BJ (cell line): Measurements from ENCODE around the gene NIN. TPM values are rescaled to one million over a fixed set of nuclear protein-coding genes. Genes with fewer than 3 reads are reported as not detected.

Source experiments
- CTCF ChIA-PET: fragments of 350-600 bp; formaldehyde crosslinking; extraction: SDS; loops from one replicate; lab custom pipeline; 2021; ENCODE audit warnings: antibody characterized with exemption, inconsistent platforms; lab: Yijun Ruan, JAX
- POLR2A ChIA-PET: fragments of 300-600 bp; sonication (Branson Sonifier 250); formaldehyde crosslinking; extraction: SDS; loops from one replicate; lab custom pipeline; 2021; ENCODE audit warnings: antibody characterized with exemption; lab: Charles Lee
- DNase-seq: peaks from one replicate; pipeline ENCODE4 v3.0.0-alpha.2; 2011; ENCODE audit warnings: low read depth
- H3K27me3 ChIP-seq: 2 replicates; pipeline ENCODE4 v1.6.0; 2011; ENCODE audit warnings: low read length; ENCODE audit not compliant: control insufficient read depth, insufficient read depth
- H3K36me3 ChIP-seq: 2 replicates; pipeline ENCODE4 v1.5.1; 2011; ENCODE audit warnings: low read length; ENCODE audit not compliant: control insufficient read depth, insufficient read depth
- H3K4me3 ChIP-seq: 2 replicates; pipeline ENCODE4 v1.5.1; 2011; ENCODE audit warnings: low read depth, mild to moderate bottlenecking, control low read depth, low read length
- CTCF ChIP-seq: IDR thresholded peaks from 2 replicates; pipeline ENCODE4 v1.5.1; 2011; ENCODE audit warnings: low read depth, mild to moderate bottlenecking, control low read depth, inconsistent platforms, low read length, moderate library complexity; ENCODE audit not compliant: insufficient read depth
- polyA plus RNA-seq: library from polyadenylated mRNA; depleted of rRNA; stranded (reverse); fragments of >200 nt; gene quantifications from 2 replicates; pipeline ENCODE4 v1.2.3, GENCODE V29; 2011

The NIN gene
- polyA plus RNA-seq, 1 experiment: 11.4 TPM

- no peaks in the 10 kb centered on the region for H3K27me3 ChIP-seq
- no peak for TF ChIP-seq CTCF
- H3K4me3 ChIP-seq: no peak overlapping the region
- no peak for DNase-seq
- CTCF ChIA-PET: interaction anchor here (0.8 to 0.9 kb wide), 2 partner anchors 12 to 88 kb away, joined by 3 read pairs; no protein-coding TSS in a partner anchor
- H3K36me3 ChIP-seq: no peaks in the 10 kb centered on the region
- POLR2A ChIA-PET: no interaction called here
Measured at GRCh38 chr14:50688875-50689274, 142.1 kb downstream of the NIN start.

GRCh38 chr14:50679674-50680073 is 151.3 kb downstream of the NIN start:
- Histone ChIP-seq H3K36me3 (no peaks in the 10 kb centered on the region), H3K27me3 (no peaks in the 10 kb centered on the region), H3K4me3 (no peak overlapping the region)
- no peak for DNase-seq
- ChIA-PET CTCF (no interaction called here), POLR2A (no interaction called here)
- no peak for TF ChIP-seq CTCF

GRCh38 chr14:50678163-50678562 is 152.8 kb downstream of the NIN start:
- no peak overlapping the region for H3K4me3 ChIP-seq
- H3K36me3 ChIP-seq: no peaks in the 10 kb centered on the region
- no peak for TF ChIP-seq CTCF
- CTCF ChIA-PET: interaction anchor here (0.7 to 1.2 kb wide), 5 partner anchors 14 to 99 kb away, joined by 3 to 4 read pairs (median 3); no protein-coding TSS in a partner anchor
- POLR2A ChIA-PET: interaction anchor here (1.0 kb wide), 1 partner anchor 118 kb away, joined by 5 read pairs; the partner anchor contains the start of gene ATL1
- no peak for DNase-seq
- no peaks in the 10 kb centered on the region for H3K27me3 ChIP-seq

GRCh38 chr14:50677527-50678063 is 153.4 kb downstream of the NIN start:
- TF ChIP-seq CTCF: no peak
- CTCF ChIA-PET: interaction anchor here (0.7 to 1.2 kb wide), 5 partner anchors 15 to 100 kb away, joined by 3 read pairs; no protein-coding TSS in a partner anchor
- H3K36me3 ChIP-seq: no peaks in the 10 kb centered on the region
- H3K27me3 ChIP-seq: no peaks in the 10 kb centered on the region
- POLR2A ChIA-PET: interaction anchor here (1.0 kb wide), 1 partner anchor 117 kb away, joined by 5 read pairs; the partner anchor contains the start of gene ATL1
- DNase-seq: no peak
- H3K4me3 ChIP-seq: no peak overlapping the region

- no peak for DNase-seq
- Histone ChIP-seq H3K27me3 (no peaks in the 10 kb centered on the region), H3K36me3 (no peaks in the 10 kb centered on the region), H3K4me3 (no peak overlapping the region)
- ChIA-PET POLR2A (no interaction called here), CTCF (interaction anchor here (0.7 to 0.8 kb wide), 2 partner anchors 11 to 26 kb away, joined by 3 read pairs; no protein-coding TSS in a partner anchor)
- no peak for TF ChIP-seq CTCF
Measured at GRCh38 chr14:50676814-50677516, 154.0 kb downstream of the NIN start.
